Measurements from ENCODE around the gene TFAP2C.
"Not testable (repeated sequence)": the region's sequence is repeated elsewhere in the genome, so short reads cannot be mapped to it uniquely, and the experiment has no call there.

TFAP2C gene

GRCh38 chr20:56653211-56653610, 24.1 kb downstream of the TFAP2C start:
- DNase-seq (ENCODE audit: low read depth) = no peak

GRCh38 chr20:56656632-56657031, 27.5 kb downstream of the TFAP2C start:
- DNase-seq (ENCODE audit: low read depth) = no peak

GRCh38 chr20:56657879-56658278, 28.8 kb downstream of the TFAP2C start:
- no peak for DNase-seq (ENCODE audit: low read depth)

DNA sequence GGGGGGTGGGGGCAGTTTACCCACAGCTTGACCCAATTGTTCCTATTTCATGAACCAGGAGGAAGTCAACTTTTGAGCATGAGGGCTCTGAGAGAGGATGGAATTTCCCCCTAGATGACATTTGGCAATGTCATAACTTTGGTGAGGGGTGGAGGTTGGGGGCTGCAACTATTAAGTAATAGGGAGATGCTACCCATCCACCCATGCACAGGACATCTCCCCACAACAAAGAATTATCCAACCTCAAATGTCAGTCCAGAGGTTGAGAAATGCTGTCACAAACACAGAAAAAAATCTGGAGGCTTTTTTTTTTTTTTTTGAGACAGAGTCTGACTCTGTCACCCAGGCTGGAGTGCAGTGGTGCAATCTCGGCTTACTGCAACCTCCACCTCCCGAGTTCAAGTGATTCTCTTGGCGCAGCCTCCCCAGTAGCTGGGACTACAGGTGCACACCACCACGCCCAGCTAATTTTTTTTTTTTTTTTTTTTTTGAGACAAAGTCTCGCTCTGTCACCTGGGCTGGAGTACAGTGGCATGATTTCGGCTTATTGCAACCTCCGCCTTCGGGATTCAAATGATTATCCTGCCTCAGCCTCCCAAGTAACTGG, 29.3 kb downstream of the TFAP2C start:
- not testable (repeated sequence) for DNase-seq (ENCODE audit: low read depth)

DNA sequence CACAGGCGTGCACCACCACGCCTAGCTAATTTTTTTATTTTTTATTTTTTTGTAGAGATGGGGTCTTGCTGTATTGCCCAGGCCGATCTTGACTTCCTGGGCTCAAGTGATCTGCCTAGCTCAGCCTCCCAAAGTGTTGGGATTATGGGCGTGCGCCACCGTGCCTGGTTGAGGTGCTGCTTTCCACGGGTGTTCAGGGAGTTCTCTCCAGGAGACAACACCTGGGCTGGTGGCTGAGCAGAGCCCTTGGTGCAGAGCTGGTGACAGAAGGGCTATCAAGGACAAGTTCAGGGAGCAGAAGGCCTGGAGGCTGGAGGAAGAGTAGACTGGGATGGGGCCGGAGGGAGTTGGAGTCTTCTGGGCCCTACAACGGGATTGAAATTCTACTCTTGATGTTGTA, 34.6 kb downstream of the TFAP2C start:
- no peak for DNase-seq (ENCODE audit: low read depth)

- DNase-seq (ENCODE audit: low read depth) = no peak
Observed at GRCh38 chr20:56664796-56665195, 35.7 kb downstream of the TFAP2C start.

DNA sequence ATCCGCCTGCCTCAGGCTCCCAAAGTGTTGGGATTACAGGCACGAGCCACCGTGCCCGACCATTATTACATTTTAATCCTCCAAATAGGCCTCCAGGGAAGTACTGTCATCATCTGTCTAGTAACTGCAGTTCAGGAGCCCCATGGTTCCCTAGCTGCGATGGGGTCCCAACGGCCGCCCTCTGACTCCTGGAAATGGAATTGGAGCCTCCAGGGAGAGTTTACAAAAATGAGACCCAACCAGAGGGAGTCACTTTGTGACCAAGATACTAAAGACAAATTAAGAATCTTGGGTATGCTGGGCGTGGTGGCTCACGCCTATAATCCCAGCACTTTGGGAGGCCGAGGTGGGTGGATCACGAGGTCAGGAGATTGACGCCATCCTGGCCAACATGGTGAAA, 36.7 kb downstream of the TFAP2C start:
- no peak for DNase-seq (ENCODE audit: low read depth)

DNA sequence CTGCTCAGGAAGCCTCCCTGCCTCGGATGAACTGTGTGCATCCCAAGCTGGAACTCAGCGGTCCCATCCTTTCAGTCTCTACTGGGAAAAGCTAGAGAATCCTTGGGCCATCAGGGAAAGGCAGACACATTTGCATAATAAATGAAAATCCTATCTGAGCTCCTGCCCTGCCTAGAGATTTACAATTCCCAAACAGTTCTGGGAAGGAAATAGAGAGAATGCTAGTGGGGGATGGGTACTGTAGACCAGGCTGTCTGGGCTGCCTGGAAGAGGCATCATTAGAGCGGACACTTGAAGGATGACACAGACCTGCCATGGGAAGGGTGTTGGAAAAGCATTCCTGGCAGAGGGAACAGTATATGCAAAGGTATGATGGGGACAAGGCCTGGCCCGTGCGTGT, 44.3 kb downstream of the TFAP2C start:
- no peak for DNase-seq (ENCODE audit: low read depth)

GRCh38 chr20:56676001-56676400, 46.9 kb downstream of the TFAP2C start:
- no peak for DNase-seq (ENCODE audit: low read depth)

DNA sequence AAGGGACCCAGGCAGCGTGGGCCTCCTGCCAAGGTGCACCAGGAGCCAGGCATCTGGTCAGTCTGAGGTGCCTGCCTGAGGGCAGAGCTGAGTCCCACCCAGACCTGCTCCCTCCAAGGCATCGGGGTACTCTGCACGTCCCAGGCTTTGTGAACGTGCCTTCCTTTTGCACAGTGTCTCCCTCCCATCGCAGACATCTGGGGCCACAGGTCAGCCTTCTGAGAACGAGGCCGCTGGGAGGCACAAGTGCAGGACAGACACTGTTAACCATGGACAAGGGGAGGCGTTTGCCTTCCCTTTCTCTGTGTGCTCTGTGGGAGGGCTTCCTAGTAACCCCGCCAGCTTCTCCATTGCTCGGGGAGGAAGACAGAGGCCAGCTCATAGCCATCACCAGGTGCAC, 47.6 kb downstream of the TFAP2C start:
- no peak for DNase-seq (ENCODE audit: low read depth)

DNA sequence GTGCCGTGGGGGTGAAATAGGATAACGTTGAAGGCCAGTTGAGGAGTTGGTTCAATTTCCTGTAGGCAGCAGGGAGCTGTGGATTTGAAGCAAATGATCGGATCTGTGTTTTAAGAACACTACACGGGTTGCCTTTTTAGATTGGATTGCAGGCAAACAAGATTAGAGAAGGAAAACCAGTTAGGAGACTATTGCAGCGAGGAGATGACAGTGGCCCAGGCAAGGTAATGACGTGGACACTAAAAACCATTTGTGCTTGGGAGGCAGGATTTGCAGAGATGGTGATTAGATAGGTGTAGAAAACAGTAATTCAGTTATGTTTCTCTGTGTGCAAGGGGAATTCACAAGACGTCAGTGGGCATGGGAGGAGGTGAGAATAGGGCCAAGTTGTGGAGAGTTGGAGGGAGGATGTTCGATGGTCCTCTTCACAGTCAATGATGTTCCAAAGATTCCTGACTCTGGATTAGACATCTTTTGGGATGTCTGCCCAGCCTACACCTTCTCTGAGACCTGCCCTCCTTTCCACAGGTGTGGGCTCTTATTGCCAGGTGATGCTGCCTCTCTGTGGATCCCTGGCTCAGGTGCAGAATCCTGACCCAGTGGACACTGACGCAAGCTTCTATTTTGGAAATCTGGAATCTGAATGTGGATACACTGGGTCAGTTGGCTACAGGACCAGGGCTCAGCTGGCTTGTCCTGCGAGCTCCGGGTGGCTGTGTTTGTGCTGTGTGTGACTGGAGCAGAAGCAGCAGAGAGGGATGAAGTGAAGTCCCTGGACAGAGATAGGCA, 54.2 kb downstream of the TFAP2C start:
- no peak for DNase-seq (ENCODE audit: low read depth)

DNA sequence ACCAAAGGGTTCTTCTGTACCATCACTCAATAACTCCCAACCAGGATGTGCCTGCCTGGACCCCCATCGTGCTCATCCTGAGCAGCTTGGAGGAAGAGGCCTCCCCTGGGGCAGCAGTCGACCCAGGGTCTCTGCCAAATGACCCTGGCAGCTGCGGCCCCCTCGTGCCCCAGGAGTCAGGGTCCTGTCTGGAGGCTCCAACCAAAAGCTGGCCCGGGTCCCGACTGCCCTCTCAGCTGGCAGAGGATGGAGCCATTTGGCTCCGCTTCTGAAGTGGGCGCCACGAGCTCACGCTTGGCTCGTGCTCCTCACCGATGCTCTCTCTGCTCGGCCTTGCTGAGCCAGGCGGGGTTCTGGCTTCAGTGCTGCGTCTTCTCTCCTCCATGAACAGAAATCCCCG, 56.8 kb downstream of the TFAP2C start:
- no peak for DNase-seq (ENCODE audit: low read depth)

DNA sequence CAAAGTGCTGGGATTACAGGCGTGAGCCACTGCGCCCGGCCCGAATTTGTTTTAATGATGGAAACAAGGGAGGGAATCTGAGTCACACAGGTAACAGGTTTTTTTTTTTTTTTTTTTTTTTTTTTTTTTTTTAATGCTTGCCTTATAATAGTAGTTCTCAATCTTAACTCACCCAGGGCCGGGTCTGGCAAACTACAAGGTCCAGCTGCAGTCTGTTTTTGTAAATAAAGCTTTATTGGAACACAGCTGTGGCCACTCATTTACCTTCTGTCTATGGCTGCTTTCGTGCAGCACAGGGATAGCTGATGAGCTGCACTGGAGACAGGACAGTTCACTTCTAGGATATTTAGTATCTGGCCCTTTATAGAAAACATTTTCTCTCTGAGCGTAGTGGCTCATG, 58.0 kb downstream of the TFAP2C start:
- DNase-seq (ENCODE audit: low read depth) = no peak

DNA sequence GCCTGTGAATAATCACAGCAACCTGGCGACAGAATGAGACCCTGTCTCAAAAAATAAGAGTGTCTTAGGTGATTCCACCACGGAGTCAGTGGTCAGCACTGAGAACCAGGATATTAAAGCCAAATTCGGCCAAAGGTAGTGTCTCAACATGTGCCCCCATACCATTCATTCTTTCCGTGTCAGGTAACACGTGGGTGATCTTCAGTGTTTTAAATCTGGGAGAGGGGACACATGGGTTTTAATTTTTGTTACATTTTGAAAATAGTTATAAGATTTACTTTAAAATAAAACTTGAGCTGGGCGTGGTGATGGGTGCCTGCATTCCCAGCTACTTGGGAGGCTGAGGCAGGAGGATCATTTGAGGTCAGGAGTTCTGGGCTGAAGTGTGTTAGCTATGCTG, 59.0 kb downstream of the TFAP2C start:
- DNase-seq (ENCODE audit: low read depth) = no peak

Data from stimulated activated CD4-positive, alpha-beta T cell treated with anti-CD3 and anti-CD28 coated beads, Interleukin-2, amount 100 ng/mL, for 4 hours (primary cell).